NCI-H187 (cell line): ENCODE data around the gene KCTD7.
"Not testable (repeated sequence)": the region's sequence is repeated elsewhere in the genome, so short reads cannot be mapped to it uniquely, and the experiment has no call there.

Experiments used
- DNase-seq, 2 experiments: peaks; one replicate each; lab custom pipeline; 2025; lab: John Stamatoyannopoulos, UW

KCTD7 gene

DNA sequence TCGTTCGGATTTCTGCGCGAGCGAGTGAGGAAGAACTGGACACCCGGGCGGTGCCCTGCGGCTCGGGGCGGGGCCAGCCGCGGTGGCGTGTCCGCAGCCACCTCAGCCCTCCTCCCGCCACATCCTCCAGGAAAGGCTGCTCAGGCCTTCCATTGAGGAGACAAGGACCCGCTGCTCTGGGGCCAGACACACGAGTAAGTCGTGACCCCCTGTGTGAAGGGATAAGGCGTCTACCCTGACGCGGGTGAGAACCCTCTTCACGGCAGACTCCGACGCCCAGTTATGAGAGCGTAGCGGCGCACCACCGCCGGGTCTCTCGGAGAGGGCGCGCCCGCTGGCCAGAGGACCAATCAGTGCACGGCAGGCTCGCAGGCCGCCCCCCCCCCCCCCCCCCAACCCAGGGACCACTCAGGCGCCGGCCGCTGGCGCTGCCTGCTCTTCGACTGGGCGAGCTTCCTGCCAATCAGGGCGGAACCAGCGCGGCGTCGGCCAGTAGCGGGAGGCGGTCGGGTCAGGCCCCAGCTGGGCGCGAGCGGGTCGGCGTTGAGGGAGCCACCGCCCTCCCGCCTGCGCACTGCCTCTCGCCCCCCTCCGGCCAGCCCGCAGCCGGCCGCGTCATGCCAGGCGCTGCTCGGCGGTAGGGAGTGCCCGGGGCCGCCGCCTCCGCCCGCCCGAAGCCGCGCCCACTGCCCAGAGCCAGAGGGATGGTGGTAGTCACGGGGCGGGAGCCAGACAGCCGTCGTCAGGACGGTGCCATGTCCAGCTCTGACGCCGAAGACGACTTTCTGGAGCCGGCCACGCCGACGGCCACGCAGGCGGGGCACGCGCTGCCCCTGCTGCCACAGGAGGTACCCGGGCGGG lies at the start of gene KCTD7:
Gene KCTD7, plus strand, starts transcription at position 521 of the 861 bp plus-strand sequence. Its CDS starts 184 bp downstream, at position 705.
- peak; percentile 92 to 97 for DNase-seq

DNA sequence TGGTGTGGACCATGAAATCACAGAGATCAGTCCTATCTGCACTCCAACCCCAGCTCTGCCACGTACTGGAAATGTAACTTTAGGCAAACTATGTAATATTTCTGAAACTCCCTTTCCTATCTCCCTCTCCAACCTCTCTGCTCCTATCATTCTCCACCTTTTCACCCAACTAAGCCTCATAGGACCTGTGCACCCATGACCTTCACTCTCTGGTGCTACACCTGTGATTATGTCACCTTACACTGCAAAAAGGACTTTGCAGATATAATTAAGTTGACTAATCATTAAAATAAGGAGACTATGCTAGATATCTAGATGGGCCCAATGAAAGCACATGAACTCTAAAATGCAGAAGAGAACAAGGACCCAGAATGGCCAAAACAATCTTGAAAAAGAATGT lies 48.3 kb upstream of the KCTD7 start:
- not testable (repeated sequence) for DNase-seq

DNA sequence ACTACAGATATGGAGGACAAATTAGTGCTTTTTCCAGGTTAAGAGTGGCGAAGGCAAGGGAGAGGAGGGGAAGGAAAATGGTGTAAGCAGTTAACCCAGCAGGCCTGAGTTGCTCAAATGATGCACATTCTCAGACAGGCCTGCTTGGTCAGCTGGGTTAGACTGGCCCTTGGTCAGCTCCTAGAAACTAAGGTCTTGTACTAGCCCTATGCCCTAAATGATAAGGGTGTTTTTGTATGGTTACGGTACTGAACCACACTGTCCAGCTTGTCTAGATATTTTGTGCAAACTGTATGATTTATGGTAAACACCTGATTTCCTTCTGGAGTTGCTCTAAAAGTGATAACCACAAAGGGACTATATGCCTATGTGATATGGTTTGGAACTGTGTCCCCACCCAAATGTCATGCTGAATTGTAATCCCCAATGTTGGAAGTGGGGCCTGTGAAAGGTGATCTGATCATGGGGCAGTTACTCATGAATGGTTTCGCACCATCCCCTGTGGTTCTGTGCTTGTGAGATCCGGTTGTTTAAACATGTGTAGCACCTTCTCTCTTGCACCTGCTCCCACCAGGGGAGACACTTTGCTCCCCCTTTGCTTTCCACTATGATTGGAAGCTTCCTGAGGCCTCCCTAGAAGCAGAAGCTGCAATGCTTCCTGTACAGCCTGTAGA lies 45.7 kb upstream of the KCTD7 start:
- DNase-seq: not testable (repeated sequence)

DNA sequence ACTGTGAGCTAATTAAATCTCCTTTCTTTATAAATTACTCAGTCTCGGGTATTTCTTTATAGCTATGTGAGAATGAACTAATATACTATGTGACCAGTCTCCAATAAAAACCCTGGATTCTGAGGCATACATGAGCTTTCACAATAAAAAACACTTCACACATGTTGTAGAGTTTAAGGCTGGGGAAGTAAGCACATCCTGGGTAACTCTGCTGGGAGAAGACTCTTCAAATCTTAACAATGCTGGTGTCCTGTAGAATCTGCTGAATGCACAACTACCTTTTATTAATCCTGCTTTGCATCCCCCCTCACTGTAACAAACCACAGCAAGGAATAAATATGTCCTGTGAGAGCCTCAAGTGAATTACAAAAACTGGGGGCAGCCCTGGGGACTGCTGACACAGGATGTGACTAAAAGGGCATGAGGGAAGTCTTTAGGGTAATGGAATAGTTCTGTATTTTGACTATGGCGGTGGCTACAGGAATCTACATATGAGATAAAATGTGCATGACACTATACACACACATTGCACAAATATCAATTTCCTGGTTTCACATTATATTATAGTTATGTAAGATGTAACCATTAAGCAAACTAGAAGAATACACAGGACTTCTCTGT lies 45.1 kb upstream of the KCTD7 start:
- no peak for DNase-seq

DNA sequence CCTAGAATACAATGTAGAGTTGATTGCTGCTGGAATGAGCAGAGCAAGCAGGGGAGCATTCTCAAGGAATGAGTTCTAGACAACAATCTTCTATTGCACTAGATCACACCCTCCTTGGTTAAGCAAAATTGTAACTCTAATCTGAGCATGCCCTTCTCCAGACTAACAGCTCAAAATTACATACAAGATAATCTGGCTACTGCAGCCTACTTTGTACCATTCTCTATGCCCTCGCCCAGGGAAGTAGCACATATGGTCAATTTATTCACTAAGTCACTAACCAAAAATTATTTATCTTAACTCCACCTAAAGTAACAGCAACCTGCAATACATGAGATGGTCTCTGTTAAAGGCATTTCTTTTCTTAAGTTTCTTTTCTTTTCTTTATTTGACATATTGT lies 42.5 kb upstream of the KCTD7 start:
- DNase-seq: no peak

DNA sequence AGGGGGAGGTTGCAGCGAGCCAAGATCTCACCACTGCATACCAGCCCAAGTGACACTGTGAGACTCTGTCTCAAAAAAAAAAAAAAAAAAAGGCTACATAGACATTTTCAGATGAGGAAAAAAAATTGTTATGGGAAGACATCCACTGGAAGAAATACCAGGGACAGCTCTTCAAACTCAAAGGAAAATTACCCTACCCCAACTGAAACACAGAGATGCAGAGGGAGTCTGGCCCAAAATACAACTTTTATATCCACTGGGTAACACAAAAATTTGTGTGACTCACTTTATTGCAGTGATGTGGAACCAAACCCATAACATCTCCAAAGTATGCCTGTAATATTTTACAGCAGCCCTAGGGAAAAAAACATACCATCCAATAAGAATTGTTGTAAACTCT lies 40.5 kb upstream of the KCTD7 start:
- DNase-seq: not testable (repeated sequence)

DNA sequence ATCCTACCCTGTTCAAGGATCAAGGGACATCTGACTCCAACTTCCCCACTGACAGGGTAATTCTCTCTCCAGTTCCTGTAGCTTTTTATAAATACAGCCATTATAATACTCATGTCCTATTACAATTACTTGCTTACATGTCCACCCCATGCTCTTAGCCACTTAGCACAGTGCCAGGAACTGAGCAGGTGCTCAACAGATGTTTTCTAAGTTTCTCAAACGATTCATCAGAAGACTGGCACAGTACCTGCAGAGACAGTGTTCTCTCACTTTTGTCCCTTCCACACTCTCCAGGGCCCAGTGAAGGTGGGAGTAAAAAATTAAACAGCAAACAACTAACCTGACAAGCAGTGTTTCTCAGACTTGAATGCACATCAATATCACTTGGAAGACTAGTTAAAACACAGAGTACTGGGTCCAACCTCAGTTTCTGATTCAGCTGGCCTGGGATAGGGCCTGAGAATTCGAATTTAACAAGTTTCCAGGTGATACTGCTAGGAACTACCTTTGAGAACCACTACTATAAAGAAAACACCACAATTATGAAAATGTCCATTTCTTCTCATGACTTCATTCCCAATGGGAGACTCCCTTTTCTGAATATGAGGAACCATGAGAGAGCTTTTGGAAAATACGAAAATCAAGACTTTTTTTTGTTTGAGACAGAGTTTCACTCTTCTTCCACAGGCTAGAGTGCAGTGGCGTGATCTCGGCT lies 39.7 kb upstream of the KCTD7 start:
- not testable (repeated sequence) for DNase-seq

DNA sequence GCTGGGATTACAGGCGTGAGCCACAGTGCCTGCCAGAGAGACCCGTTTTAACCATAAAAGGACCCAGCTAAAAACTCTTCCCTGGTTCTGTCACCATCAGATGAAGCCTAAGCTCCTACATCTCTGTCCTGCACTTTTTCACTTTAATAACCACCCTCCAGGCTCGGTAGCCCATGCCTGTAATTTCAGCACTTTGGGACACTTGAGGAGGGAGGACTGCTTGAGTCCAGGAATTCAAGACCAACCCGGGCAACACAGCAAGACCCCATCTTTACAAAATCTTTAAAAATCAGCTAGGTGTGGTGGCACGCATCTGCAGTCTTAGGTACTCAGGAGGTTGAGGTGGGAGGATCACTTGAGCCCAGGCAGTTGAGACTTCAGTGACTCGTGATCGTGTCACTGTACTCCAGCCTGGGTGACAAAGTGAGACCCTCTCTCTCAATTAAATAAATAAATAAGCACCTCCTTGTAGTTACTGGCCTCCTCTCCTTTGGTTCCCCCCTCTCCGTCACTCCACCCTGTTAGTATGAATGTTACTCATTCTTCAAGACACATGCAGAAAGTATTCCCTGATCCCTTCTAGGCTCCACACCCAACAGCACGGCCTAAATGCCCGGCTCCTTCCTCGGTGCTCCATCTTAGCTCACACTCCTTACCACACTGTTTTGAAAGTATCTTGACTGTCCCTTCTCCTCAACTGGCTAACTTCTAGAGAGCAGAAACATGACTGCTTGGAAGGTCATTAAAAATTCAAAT lies 38.2 kb upstream of the KCTD7 start:
- DNase-seq: not testable (repeated sequence)

DNA sequence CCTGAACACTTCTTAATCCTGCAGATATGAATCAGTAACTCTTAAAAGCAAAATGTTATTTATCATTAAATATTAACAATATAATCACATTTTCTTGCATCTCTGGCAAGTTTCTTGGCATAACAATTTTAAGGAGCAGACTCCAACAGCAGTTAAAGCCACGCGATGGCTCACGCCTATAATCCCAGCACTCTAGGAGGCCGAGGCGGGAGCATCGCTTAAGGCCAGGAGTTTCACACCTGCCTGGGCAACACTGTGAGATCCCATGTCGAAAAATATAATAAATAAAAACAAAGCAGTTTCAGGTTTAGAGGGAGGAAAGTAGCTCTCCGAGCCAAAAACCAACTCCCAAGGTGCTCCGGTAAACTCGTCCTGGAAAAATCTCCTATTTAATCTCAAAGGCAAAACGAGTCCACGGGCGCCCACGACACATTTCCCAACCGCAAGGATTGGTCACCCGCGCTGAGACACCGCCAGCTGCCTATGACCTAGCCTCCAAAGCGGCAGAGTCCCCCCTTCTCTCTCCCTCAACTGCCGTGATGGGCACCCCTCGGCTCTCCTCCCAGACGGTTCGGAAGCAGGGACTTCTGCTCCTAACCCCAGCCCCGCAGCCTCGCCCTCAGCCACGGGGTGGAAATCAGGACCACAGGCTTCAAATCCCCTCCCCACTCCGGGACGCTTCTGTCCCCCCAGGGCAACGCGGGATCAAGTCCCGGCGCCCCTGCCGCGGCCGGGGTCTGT lies 37.5 kb upstream of the KCTD7 start:
- DNase-seq: not testable (repeated sequence)

DNA sequence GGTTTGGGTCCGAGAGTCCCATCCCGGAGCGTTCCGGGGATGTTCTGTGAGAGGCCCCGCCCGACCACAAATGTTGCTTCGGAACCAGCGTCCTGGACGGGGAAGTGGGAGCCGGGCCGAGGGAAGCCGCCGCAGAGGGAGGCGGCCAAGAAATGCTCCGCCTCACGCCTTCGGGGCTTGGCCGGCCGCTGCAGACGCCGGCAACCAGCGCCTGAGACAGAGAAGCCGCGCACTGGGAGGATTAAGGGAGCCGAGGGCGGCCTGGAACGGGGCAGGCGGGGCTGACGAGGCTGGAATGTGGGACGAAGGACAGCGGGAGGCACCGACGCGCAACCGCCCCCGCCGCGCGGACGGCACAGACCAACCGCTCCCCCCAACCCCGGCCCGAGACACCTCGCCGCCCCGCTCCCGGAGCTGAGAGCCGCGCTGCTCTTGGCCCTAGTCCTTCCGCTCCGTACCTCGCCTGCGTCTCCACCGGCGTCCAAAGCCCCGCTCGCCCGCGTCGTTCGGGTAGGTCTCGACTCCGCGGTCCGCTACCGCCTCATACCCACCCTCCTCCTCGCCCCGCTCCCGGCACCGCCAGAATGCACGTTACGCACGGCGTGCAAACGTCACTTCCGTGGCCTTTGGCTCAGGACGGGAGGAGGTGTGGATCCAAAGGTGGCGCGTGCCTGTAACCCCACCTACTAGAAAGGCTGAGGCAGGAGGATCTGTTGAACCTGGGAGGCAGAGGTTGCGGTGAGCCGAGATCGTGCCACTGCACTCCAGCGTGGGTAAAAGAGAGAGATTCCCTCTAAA lies 36.7 kb upstream of the KCTD7 start:
- DNase-seq: peak; percentile 73 to 79

DNA sequence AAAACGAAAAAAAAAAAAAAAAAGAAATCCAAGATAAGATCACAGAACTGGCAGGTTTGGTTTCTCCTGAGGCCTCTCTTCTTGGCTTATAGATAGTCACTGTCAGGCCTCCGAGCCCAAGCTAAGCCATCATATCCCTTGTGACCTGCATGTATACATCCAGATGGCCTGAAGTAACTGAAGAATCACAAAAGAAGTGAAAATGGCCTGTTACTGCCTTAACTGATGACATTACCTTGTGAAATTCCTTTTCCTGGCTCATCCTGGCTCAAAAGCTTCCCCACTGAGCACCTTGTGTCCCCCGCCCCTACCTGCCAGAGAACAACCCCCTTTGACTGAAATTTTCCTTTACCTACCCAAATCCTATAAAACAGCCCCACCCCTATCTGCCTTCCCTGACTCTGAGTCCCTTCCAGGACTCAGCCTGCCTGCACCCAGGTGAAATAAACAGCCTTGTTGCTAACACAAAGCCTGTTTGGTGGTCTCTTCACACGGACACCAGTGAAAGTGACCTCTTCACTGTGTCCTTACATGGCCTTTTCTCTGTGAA lies 36.0 kb upstream of the KCTD7 start:
- DNase-seq: not testable (repeated sequence)

DNA sequence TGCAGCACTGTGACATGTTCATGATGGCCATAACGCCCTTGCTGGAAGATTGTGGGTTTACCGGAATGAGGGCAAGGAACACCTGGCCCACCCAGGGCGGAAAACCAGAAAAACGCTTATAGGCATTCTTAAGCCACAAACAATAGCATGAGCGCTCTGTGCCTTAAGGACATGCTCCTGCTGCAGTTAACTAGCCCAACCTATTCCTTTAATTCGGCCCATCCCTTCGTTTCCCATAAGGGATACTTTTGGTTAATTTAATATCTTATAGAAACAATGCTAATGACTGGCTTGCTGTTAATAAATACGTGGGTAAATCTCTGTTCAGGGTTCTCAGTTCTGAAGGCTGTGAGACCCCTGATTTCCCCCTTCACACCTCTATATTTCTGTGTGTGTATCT lies 34.6 kb upstream of the KCTD7 start:
- DNase-seq: not testable (repeated sequence)

DNA sequence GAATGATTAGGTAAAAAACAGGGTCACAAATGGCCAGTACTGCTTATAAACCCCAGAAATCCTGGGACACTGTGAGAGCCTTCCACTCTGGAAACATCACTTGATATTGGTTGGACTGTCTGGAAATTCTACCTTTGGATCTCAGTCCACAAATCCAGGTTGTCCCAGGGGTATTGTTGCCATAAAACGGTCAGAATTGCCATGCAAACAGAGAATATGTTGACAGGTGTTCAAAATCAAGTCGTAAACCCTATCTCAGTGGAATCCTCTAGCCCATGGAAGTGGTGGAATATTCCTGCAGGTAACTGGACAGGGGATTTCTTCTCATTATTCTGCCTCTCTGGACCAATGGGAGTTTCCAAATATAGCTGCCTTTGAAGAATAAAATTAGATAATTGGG lies 31.2 kb upstream of the KCTD7 start:
- no peak for DNase-seq

DNA sequence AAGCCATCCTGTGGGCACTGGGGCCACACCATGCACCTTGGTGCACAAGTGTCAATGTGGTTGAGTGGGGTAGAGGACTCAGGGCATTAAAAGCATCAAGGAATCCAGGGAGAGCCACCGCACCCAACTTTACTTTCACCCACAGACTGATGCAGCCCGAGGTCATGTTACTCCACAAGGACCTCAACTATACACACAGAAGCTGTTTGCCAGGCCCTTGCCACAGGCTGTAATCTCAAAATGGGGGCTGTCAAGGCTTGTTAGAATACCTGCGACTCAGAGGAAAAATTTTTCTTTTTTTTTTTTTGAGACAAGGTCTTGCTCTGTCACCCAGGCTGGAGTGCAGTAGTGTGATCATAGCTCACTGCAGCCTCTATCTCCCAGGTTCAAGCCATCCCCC lies 26.5 kb upstream of the KCTD7 start:
- DNase-seq: no peak

DNA sequence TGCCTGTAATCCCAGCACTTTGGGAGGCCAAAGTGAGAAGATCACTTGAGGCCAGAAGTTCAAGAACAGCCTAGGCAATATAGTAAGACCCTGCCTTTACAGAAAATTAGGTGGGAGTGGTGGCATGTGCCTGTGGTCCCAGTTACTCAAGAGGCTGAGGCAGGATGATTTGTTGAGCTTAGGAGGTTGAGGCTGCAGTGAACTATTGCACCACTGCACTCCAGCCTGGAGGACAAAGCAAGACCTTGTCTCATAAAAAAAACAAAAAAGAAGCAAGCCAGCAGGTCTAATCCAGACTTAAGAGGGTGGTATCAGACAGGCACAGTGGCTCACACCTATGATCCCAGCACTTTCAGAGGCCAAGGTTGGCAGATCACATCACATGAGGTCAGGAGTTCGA lies 24.5 kb upstream of the KCTD7 start:
- no peak for DNase-seq

DNA sequence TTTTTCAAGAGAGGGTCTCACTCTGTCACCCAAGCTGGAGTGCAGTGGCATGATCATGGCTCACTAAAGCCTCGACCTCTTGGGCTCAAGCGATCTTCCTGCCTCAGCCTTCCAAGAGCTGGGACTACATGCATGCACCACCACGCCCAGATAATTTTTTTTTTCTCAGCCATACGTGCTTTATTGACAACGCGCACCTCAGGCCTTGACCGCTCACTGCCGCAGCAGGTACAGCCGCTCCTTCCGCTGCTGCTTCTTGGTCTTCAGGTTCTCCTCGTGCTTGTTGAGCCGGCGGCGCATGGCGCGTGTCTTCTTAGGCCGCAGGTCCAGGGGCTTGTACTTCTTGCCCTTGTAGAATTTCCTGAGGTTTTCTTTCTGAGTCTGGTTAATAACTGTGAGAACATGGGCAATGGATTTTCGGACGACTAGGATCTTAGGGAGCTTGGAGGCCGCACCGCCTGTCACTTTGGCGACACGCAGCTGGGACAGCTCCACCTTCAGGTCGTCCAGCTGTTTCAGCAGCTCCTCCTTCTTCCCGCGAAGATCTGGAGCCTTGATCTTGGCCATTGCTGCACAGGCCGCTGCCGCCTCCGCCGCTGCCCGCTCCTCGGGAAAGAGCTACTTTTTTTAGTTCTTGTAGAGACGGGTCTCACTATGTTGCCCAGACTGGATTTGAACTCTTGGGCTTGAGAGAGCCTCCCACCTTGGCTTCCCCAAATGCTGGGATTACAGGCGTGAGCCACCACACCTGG lies 22.0 kb upstream of the KCTD7 start:
- DNase-seq: not testable (repeated sequence)

DNA sequence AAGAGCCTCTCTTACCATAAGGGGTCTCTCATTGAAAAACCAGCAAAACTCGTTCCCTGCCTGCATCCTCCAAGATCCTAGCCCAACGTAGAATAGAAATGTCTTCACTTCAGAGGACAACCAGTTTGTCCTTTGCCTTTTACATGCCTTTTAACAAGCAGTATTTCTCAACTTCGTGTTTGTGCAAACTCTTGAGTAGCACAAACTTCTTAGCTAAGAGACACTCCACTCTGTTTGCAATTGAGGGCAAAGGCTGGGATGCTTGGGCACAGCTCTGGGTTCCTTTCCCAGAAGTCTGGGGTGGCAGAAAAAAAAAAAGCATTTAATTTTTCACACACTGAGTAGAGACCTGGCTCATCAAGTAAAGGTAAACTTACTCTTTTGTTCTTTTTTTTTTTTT lies 19.5 kb upstream of the KCTD7 start:
- DNase-seq: no peak

DNA sequence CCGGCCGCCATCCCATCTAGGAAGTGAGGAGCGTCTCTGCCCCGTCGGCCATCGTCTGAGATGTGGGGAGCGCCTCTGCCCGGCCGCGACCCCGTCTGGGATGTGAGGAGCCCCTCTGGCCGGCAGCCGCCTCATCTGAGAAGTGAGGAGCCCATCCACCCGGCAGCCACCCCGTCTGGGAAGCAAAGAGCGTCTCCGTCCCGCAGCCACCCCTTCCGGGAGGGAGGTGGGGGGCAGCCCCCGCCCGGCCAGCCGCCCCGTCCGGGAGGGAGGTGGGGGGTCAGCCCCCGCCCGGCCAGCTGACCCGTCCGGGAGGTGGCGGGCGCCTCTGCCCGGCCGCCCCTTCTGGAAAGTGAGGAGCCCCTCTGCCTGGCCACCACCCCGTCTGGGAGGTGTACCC lies 14.1 kb upstream of the KCTD7 start:
- DNase-seq: not testable (repeated sequence)

DNA sequence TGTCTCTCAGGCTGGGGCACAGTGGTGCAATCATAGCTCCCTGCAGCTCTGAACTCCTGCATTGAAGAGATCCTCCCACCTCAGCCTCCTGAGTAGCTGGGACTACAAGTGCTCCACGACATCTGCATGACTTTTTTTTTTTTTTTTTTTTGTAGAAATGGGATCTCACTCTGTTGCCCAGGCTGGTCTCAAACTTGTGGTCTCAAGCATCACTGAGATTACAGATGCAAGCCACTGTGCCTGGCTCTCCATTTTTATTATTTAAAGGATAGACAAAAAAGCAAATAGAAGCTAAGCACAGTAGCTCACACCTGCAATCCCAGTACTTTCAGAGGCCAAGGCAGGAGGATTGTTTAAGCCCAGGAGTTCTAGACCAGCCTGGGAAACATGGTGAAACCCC lies 13.0 kb upstream of the KCTD7 start:
- no peak for DNase-seq
